ENCODE measurements around the gene SLCO1A2.

DNA sequence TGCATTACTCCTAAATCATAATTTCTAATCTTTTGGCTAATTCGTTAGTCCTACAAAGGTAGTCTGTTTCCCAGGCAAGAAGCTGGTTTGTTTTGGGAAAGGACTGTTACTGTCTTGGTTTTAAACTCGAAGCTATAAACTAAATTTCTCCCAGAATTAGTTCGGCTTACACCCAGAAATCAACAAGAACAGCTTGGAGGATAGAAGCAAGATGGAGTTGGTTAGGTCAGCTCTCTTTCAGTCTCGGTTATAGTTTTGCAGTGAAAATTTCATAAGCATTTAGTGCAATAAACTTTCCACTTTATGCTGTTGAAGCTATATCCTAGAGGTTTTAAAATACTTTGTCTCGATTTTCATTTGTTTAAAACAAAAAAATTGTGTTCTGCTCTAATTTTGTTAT lies 100.3 kb downstream of the SLCO1A2 start:
- TF ChIP-seq POLR2A (IDR thresholded peaks at IDR 0.05; ENCODE audit: low read depth, low read length) (no peak), POLR2AphosphoS5 (IDR thresholded peaks at IDR 0.05; ENCODE audit: insufficient read depth, low read depth, low read length) (no peak), CTCF (IDR thresholded peaks at IDR 0.05; ENCODE audit: extremely low read depth in 1 of 2, insufficient read depth in 1 of 2, low read depth in 1 of 2, low read length in 2 of 2) (no peak), MYC (IDR thresholded peaks at IDR 0.05; ENCODE audit: low read depth, low read length) (no peak), GATA2 (IDR thresholded peaks at IDR 0.05; ENCODE audit: insufficient read depth, insufficient read length, low read depth, low read length) (no peak), EZH2 (IDR thresholded peaks at IDR 0.05; ENCODE audit: borderline replicate concordance, low read depth, low read length, severe bottlenecking) (no peak)
- TF ChIP-seq, protein P1, sequence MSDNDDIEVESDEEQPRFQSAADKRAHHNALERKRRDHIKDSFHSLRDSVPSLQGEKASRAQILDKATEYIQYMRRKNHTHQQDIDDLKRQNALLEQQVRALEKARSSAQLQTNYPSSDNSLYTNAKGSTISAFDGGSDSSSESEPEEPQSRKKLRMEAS (IDR thresholded peaks at IDR 0.05; ENCODE audit: insufficient read depth, insufficient read length): no peak

All from endothelial cell of umbilical vein (primary cell).